Endometrium (tissue), 2 donors: ENCODE measurements around the gene CCDC136.

Experiments used
- FAIRE-seq: peaks from 2 replicates; lab custom pipeline; 2012; peaks lifted over from hg19 to GRCh38; lab: Jason Lieb, UNC
- donor health status: control.
- donor health status: control.

CCDC136 gene

DNA sequence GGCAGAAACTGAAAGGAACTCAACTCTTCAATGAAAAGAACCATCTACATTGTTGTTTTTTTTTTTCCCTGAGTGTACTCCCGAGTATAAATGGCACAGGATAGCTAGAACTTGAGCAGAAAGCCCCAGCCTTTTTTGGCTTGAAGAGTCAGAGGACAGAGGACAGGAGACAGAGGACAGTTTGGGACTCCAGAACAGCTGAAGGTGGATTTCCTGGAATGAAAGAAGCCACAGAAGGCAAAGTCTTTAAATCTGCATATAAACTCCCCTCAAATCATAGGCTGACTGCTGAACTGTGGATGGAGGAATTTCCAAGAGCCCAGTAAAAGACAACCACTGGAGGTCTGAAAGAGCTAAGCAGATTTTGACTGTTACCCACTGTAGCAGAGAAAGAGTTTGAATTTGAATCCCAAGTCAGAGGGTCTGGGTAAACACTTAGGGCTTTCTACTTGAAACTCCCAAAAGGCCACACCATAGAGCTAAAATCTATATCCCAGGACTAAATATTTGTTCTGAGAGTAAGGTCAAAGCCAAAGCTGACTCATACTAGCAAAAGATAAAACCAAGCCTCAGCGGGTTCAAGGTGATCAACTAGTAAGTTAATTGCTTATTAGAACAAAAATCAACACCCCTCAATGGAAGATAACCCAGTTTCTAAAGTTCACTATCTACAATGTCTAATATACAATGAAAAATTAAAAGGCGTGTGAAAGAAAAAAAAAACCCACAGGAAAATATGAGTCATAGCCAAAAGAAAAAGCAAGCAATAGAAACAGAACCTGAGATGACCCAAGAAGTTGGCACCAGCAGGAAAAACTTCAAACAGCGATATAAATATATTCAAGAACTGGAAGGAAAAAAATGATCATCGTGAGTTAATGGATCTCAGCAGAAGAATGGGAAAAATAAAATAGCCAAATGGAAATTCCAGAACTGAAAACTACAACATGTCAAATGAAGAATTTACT lies 14.3 kb upstream of the CCDC136 start:
- FAIRE-seq: no peak

DNA sequence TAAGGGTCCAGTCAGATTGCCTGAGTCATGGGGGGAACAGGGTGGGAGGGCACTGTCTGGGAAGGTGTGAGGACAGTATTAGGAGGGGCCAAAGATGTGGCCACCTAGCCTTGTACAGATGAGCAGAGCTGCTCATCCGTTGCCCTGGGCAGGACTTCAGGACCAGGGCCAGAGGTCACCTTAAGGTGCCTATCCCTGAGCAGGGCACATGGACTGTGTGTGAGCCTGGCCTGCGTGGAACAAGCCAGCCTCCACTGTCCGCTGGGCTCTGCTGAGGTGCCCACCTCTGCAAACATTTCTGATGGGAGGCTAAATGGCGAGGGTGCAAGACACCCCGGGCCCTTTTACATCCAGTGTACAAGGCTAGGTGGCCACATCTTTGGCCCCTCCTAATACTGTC lies 12.8 kb upstream of the CCDC136 start:
- no peak for FAIRE-seq

DNA sequence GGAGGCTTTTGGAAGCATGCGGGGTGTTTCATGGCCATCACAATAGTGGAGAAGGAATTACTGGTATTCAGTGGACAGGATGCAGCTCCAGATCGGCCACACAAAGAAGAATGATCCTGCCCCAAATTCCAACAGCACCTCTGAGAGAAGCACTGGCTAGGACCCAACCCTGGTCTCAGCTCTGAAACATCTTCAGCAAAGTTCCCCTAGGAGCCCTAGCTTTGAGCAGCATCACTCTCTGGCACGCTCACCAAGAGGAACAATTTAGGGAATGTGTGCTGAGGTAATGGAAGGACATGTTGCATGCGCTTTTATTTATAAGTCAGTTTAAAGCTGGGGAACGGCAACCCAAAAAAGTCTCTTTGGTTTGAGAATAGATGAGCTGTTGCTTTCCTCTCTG lies 10.6 kb upstream of the CCDC136 start:
- no peak for FAIRE-seq

GRCh38 chr7:128781851-128782250 lies 9.9 kb upstream of the CCDC136 start:
- no peak for FAIRE-seq

- FAIRE-seq: no peak
Measured at GRCh38 chr7:128783143-128783861, 8.5 kb upstream of the CCDC136 start.

DNA sequence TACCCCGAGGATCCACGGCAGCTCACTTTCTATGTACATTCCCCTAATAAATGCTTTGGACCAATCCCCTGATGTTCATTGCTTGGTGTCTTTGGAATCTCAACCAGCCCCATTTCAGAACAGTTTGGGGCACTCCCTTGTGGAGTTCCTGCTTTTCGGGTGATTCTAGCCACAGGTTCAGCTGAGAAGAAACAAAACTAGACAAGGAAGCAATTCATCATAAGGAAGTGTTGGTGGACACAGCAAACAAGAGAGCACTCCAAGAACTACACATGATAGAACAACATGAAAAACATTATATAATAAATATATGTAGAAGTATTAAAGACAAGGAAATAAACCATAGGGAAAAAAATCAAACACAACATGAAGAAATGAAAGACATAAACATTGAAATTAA lies 6.0 kb upstream of the CCDC136 start:
- no peak for FAIRE-seq

DNA sequence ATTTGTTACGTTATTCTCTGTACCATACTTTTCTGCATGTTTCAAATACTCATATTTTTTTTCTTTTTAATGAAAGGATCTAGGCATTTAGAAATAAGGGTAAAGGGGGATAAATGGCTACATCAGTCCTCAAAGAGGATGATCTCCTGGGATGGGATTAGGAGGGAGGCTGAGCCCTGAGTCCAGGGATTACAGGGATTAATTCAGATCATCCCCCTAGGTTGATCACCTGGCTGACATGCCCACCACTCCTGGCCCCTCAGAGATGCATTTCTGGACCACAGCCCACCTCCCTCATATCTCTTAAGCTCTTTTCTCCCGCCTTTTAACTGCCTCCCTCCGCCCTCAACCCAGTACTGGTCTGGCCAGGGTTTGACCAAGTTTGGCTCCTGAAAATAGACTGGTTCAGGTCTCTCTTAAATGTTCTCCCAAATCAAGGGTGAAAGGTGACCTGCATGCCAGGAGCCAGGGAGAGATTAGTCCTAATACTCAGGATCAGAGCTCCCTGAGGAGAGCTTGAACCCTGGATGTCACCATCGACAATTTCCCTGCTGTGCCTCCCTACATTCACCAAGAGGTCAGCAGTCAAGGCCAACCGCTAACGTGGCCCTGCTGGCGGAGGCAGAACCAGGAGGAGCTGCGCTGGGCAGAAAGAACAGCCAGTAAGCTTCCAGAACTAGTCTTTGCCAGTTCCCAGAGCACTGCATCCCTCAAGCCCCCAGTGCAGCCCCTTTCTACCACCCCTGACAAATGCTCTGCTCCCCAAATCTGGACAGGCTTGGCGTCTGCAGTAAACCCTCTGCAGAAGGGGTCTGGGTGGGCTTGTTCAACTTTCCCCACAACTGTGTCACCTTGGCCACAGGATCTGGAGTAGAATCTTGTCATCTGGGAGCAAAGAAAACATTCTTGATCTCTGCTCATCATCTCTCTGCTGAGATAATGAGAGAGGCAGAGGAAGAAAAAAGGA lies 3.0 kb upstream of the CCDC136 start:
- no peak for FAIRE-seq

GRCh38 chr7:128790315-128791041 lies 1.3 kb upstream of the CCDC136 start:
- no peak for FAIRE-seq

GRCh38 chr7:128791972-128792327 lies 182 bp downstream of the CCDC136 start:
- no peak for FAIRE-seq

DNA sequence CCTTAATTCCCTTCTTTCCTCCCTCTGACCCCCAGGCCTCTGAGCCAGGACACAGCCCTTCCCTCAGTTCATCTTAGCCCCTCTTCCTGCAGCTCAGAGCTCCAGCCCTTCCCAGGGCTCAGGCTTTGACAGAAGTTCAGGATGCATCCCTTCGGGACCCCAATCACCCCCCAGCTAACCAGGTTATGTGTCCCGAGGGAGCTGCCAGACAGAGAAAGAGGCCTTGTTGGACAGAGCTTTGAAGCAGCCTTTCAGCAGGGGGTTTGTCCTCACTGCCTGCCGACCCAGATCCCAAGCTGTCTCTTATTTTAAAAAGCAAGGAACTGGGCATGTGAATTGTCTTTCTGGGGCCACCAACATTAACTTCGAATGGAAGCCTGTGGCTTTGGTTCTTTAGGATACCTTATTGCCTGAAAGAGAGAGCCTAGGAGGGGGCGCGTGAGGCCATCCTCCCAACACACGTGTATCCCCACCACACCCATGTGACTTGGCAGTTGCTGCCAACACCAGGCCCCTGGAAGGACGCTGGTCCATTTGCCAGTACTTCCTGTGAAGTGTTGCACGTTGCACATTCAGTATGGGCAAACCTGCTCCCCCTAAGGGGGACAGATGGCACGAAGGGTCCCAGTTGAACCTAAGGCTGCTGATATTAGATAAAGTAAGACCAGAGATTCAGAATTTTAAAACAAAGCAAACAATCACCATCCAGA lies 858 bp downstream of the CCDC136 start:
- no peak for FAIRE-seq

DNA sequence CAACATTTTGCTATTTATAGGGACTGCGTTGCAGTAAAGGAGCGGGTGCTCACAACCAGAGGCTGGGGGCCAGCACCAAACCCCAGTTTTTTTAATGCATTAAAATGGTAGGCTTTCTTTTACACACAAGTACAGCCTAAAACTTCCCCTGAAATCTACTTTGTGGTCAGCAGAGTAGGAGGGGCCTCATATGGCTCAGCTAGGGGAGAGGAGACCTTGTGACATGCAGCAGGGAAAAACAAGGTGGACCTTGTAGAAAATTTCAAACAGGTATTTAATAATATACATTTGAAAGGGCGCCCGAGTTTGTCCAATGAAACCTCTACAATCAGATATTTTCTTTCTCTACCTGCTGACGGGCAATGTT lies 1.4 kb downstream of the CCDC136 start:
- FAIRE-seq: no peak

DNA sequence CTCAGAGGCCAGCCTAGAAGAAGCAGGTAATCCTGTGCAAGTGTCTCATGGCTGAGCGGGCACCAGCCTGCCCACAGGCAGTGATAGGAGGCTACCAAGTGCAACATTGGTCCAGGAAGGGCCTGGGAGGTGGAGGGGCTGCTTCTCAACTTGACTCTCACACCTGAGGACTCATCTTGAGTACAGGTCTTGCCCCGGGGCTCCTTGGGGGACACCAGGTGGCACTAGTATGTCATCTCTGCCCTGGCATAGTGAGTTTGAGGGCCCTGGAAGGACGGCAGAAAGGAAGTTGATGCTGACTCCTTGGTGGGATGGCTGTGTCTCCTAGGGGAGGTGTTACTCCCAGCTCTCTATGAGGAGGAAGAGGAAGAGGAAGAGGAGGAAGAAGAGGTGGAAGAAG lies 2.3 kb downstream of the CCDC136 start:
- no peak for FAIRE-seq

- FAIRE-seq: no peak
Measured at GRCh38 chr7:128794436-128794835, 2.7 kb downstream of the CCDC136 start.

GRCh38 chr7:128795129-128795528 lies 3.4 kb downstream of the CCDC136 start:
- FAIRE-seq: no peak

DNA sequence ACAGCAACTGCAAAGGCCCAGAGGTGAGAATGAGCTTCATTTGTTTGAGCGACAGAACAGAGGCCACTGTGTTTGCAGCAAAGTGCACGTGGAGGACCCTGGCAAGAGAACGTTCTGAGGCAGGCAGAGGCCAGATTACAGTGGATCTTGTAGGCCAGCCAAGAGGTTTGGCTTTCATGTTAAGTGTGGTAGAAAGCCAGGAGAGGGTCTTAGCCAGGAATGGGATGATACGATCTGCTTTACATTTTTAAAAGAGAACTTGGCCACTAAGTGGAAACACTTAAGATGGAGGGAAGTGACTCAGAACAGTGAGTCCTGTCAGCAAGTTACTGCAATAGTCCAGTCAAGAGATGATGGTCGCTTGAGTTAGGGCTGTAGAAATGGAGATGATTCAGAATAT lies 4.6 kb downstream of the CCDC136 start:
- no peak for FAIRE-seq

GRCh38 chr7:128799451-128799850 lies 7.7 kb downstream of the CCDC136 start:
- FAIRE-seq: no peak

DNA sequence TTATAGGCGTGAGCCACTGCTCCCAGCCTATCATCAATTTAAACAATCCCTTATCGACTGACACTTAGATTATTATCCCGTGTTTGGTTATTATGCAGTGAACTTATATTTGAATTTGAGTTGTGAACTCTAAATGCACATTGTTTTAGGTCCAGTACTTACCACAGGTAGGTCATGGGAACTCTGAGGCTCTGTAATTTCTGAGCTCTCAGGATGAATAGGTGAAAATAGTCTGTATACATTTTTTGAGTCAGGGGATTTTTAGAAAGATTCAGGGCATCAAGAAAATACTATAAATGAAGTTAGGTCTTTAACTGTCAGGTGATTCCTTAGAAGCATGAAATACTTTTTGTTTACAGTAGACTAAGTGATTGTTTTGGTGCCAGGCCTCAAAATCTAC lies 8.8 kb downstream of the CCDC136 start:
- no peak for FAIRE-seq

- no peak for FAIRE-seq
Measured at GRCh38 chr7:128801003-128801402, 9.2 kb downstream of the CCDC136 start.

- FAIRE-seq: no peak
Measured at GRCh38 chr7:128801667-128802418, 10.1 kb downstream of the CCDC136 start.

GRCh38 chr7:128804484-128804883 lies 12.7 kb downstream of the CCDC136 start:
- FAIRE-seq: no peak
